GM18519 (cell line): ENCODE measurements around the gene DCAF12L1.

Source experiments
- ATAC-seq: cut with Tn5 transposase; IDR thresholded peaks from one replicate; pipeline ENCODE4 v1.9.1; 2021; ENCODE audit warnings: mild to moderate bottlenecking, moderate library complexity; ENCODE audit not compliant: unreplicated experiment, low FRiP score

DCAF12L1 gene

DNA sequence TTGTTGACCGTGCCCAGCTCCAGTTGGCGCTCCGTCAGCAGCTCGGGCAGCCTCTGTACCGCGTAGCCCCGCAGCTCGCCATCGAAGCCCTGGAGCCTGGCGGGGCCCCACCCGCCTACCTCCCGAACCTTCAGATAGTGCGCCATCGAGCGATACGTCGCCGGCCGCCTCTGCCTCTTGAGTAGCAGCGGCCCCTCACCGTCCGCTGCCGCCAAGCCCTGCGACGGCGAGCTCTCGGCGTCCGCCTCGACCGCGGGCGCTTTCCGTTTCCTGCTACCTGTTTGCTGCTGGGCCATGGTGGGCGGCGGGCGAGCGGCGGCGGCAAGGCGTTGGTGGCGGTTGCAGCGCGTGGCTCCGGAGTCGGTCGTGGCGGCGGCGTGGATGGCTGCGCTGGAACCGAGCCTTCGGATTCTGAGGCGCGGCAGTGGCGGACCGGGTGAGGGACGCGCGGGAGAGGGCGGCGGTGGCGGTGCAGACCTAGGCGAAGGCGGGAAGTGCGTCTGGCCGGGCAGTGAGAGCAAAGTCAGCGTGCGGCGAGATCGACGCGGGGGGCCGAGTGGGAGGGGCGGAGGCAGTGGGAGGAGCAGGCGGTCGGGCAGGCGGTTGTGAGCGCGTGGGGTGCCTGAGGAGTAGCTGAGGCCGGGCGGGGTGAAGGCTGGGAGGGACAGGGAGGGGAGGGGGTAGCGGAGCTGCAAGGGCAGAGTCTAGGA lies at the start of gene DCAF12L1:
Gene DCAF12L1, minus strand, starts transcription at position 502 of the 710 bp plus-strand sequence. Its CDS starts 206 bp downstream, at position 296.
- no peak for ATAC-seq

DNA sequence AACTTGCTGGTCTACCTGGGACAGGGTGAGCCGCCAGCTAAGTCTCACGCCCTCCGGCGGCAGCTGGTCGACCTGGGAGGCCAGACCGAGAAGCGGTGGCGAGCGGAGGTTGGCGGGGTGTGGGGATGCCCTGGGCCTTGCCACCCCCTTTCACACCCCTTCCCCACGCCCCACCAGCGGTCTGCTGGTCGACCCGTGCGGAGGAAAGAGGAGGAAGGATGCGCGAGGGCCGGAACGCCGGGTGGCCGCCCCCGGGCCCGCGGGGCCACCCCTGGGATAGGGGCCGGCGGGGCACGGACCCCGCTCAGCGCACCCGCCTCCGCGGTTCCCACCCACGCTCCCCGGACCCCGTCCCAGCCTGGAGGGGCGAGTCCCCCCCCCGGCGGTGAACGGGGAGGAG lies 28.3 kb upstream of the DCAF12L1 start:
- no peak for ATAC-seq

DNA sequence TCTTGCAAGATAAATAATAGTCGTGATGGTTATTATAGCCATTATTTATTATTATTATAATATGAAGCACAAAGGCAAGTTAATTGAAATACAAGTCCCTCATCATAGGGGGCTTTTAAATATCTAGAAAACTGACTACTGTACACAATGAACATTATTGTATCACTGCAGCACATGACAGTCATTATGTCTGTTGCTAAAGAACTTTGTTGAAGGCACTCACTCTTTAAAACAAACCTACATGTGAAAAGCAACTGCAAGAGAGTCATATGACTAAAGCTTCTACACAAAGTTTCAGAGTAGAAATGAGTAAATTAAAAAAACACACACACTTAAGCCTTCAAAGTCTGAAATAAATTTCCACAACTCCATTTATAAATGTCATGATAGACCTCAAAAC lies 23.3 kb upstream of the DCAF12L1 start:
- no peak for ATAC-seq

DNA sequence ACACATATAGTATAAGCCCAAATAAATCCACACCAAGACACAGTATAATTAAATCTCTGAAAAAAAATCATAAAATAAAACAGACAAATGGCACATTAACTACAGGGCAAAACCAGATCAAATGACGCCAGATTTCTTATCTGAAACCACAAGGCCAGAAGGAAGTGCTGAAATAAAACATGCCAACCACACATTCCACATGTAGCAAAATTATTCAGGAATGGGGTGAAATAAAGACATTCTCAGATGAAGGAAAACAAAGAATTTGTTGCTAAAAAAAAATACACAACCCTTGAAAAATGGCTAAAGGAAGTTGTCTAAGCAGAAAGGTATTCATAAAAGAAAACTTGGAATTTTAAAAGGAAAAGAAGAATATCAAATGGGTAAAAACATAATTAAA lies 4.5 kb upstream of the DCAF12L1 start:
- no peak for ATAC-seq

- no peak for ATAC-seq
Observed at GRCh38 chrX:126551725-126552312, 795 bp downstream of the DCAF12L1 start.

DNA sequence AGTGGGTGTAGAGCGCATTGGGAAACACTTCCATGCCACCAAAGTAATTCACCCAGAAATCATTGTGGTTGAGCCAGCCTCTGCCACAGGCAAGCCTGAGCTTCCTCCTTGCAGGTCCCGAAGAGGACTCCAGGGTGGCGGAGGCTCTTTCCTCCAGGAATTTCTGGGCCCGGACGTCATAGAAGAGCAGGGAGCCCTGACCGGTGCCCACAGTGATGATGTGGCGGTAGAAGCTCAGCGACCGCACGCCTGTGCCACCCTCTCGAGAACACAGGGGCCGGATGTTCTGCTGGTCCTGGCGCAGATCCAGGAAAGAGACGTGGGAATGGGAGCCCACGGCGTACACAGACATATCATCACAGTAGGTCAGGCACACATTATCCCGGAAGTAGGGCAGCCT lies 1.3 kb downstream of the DCAF12L1 start:
- no peak for ATAC-seq

- no peak for ATAC-seq
Observed at GRCh38 chrX:126550816-126551215, 1.8 kb downstream of the DCAF12L1 start.

GRCh38 chrX:126509923-126510322 lies 42.7 kb downstream of the DCAF12L1 start:
- no peak for ATAC-seq
